GM23338 (cell line): Measurements from ENCODE around the gene DRC7. TPM values are rescaled to one million over a fixed set of nuclear protein-coding genes. Genes with fewer than 3 reads are reported as not detected.

Experiments used
- ATAC-seq: fragments of 200-7000 bp; cut with Tn5 transposase; 3 replicates; pipeline ENCODE4 v1.9.1; 2020
- DNase-seq: peaks from one replicate; pipeline ENCODE4 v3.0.0-alpha.2; 2015; ENCODE audit warnings: low spot score
- H2AFZ ChIP-seq: fragments of 200-600 bp; sonication (generic); 2 replicates; pipeline ENCODE4 v1.8.0; 2016; ENCODE audit warnings: antibody characterized with exemption, mild to moderate bottlenecking, moderate library complexity
- H3F3A ChIP-seq: fragments of 200-600 bp; sonication (generic); replicated peaks from 2 replicates; pipeline ENCODE4 v1.8.0; 2017; ENCODE audit warnings: antibody characterized with exemption, mixed run types, low read depth
- H3K27ac ChIP-seq: fragments of 200-600 bp; sonication (generic); 2 replicates; pipeline ENCODE4 v1.6.1; 2016; ENCODE audit warnings: low read depth
- H3K27me3 ChIP-seq: fragments of 200-600 bp; sonication (generic); 2 replicates; pipeline ENCODE4 v1.8.0; 2016; ENCODE audit warnings: mild to moderate bottlenecking, mixed run types, moderate library complexity; ENCODE audit not compliant: insufficient read depth
- H3K36me3 ChIP-seq: fragments of 200-600 bp; sonication (generic); 2 replicates; pipeline ENCODE4 v1.8.0; 2016; ENCODE audit warnings: mild to moderate bottlenecking; ENCODE audit not compliant: insufficient read depth
- H3K4me1 ChIP-seq: fragments of 200-600 bp; sonication (generic); 2 replicates; pipeline ENCODE4 v1.8.0; 2016; ENCODE audit warnings: mild to moderate bottlenecking, moderate library complexity; ENCODE audit not compliant: insufficient read depth
- H3K4me2 ChIP-seq: fragments of 200-600 bp; sonication (generic); 2 replicates; pipeline ENCODE4 v1.7.1; 2017; ENCODE audit warnings: mixed run types
- H3K4me3 ChIP-seq: fragments of 200-600 bp; sonication (generic); 2 replicates; pipeline ENCODE4 v1.6.1; 2016; ENCODE audit warnings: mixed run types
- H3K79me2 ChIP-seq: fragments of 200-600 bp; sonication (generic); replicated peaks from 2 replicates; pipeline ENCODE4 v1.8.0; 2017; ENCODE audit warnings: mild to moderate bottlenecking; ENCODE audit not compliant: insufficient read depth
- H3K9me2 ChIP-seq: fragments of 200-600 bp; sonication (generic); 2 replicates; pipeline ENCODE4 v1.8.0; 2017; ENCODE audit not compliant: insufficient read depth
- H4K20me1 ChIP-seq: fragments of 200-600 bp; sonication (generic); replicated peaks from 2 replicates; pipeline ENCODE4 v1.8.0; 2017; ENCODE audit warnings: mild to moderate bottlenecking; ENCODE audit not compliant: insufficient read depth
- H3K27ac Mint-ChIP-seq: 2 replicates; pipeline ENCODE4 v1.8.0; 2020; ENCODE audit warnings: inconsistent platforms, mild to moderate bottlenecking, moderate library complexity, mixed read lengths
- H3K27me3 Mint-ChIP-seq: 3 replicates; pipeline ENCODE4 v1.8.0; 2022; ENCODE audit warnings: low read depth, mild to moderate bottlenecking, moderate library complexity, mixed read lengths, inconsistent platforms; ENCODE audit not compliant: insufficient read depth, poor library complexity
- H3K36me3 Mint-ChIP-seq: 3 replicates; pipeline ENCODE4 v1.8.0; 2021; ENCODE audit warnings: low read depth, mild to moderate bottlenecking, inconsistent platforms, moderate library complexity, mixed read lengths
- H3K4me1 Mint-ChIP-seq: 3 replicates; pipeline ENCODE4 v1.8.0; 2020; ENCODE audit warnings: mild to moderate bottlenecking, inconsistent platforms, mixed read lengths
- H3K4me3 Mint-ChIP-seq: 3 replicates; pipeline ENCODE4 v1.8.0; 2021; ENCODE audit warnings: moderate library complexity, mild to moderate bottlenecking, inconsistent platforms, mixed read lengths
- H3K9me3 Mint-ChIP-seq: 3 replicates; pipeline ENCODE4 v1.8.0; 2020; ENCODE audit warnings: moderate library complexity, mild to moderate bottlenecking, inconsistent platforms, mixed read lengths
- CTCF ChIP-seq, 2 experiments: fragments of 200-600 bp in 1 of 2; sonication (generic) in 1 of 2; conservative IDR thresholded peaks; 2 replicates each; pipeline versions ENCODE4 v1.5.1 to v1.6.1; 2016 to 2017; ENCODE audit warnings: antibody characterized with exemption in 2 of 2, low read depth in 2 of 2, mild to moderate bottlenecking in 2 of 2, moderate library complexity in 1 of 2
- EZH2phosphoT487 ChIP-seq: fragments of 200-600 bp; sonication (generic); IDR thresholded peaks from one replicate; pipeline ENCODE4 v1.8.1; 2018; ENCODE audit warnings: antibody characterized with exemption; ENCODE audit not compliant: unreplicated experiment
- JUNB ChIP-seq: IDR thresholded peaks from one replicate; pipeline ENCODE4 v1.6.1; 2016; ENCODE audit warnings: antibody characterized with exemption; ENCODE audit not compliant: unreplicated experiment
- NANOG ChIP-seq: IDR thresholded peaks from 2 replicates; pipeline ENCODE4 v1.6.1; 2016; ENCODE audit warnings: antibody characterized with exemption, borderline replicate concordance
- POLR2AphosphoS5 ChIP-seq: IDR thresholded peaks from 2 replicates; pipeline ENCODE4 v1.6.1; 2016; ENCODE audit warnings: antibody characterized with exemption, low read depth
- STAT1 ChIP-seq: IDR thresholded peaks from one replicate; pipeline ENCODE4 v1.6.1; 2016; ENCODE audit warnings: antibody characterized with exemption; ENCODE audit not compliant: unreplicated experiment
- ZNF114 ChIP-seq: fragments of 250-450 bp; sonication (Bioruptor Pico); IDR thresholded peaks from 2 replicates; pipeline ENCODE4 v1.5.0; 2020; ENCODE audit warnings: mild to moderate bottlenecking, moderate library complexity
- ZNF462 ChIP-seq: fragments of 250-450 bp; sonication (Bioruptor Pico); IDR thresholded peaks from 2 replicates; pipeline ENCODE4 v1.5.0; 2020; ENCODE audit warnings: mild to moderate bottlenecking, moderate library complexity
- polyA plus RNA-seq: library from polyadenylated mRNA; unstranded; fragments of >200 nt; fragmentation: Nextera tagmentation; extraction: Ambion mirVana; gene quantifications from 2 replicates; pipeline ENCODE4 v1.2.1, GENCODE V29; 2016
- total RNA-seq: library from RNA; depleted of rRNA; stranded (reverse); fragments of >200 nt; shearing (Covaris generic); gene quantifications from 2 replicates; pipeline ENCODE4 v1.2.3, GENCODE V29; 2014

Gene DRC7
- total and polyA plus RNA-seq, 2 experiments from 2014 or later, result not detected

GRCh38 chr16:57742543-57742942, 47.9 kb downstream of the DRC7 start (continued):
- TF ChIP-seq ZNF462 (CRISPR knock-in tag), result no peak
- TF ChIP-seq EZH2phosphoT487, result no peak
- no peak for TF ChIP-seq POLR2AphosphoS5
- no peak for TF ChIP-seq CTCF (conservative IDR thresholded peaks at IDR 0.05; ENCODE audit: low read depth in 2 of 2)

- no peak overlapping the region for H3K4me3 Mint-ChIP-seq
- H3K9me3 Mint-ChIP-seq, result no peaks in the 10 kb centered on the region
- Histone ChIP-seq H2AFZ (no peak overlapping the region), H3K4me2 (no peak overlapping the region), H3K27ac (no peak overlapping the region), H4K20me1 (no peaks in the 10 kb centered on the region; the same call in 1 of the 2 replicates), H3K79me2 (no peaks in the 10 kb centered on the region; the same call in 1 of the 2 replicates), H3K9me2 (no peaks in the 10 kb centered on the region), H3K36me3 (0 out of 2 replicates have a peak, but pooled peaks cover 7% of the 10 kb centered on the region), H3K4me3 (no peak overlapping the region), H3K4me1 (no peaks in the 10 kb centered on the region), H3F3A (no peaks in the 10 kb centered on the region), H3K27me3 (no peaks in the 10 kb centered on the region)
- peaks cover 4% of the 10 kb centered on the region for H3K27me3 Mint-ChIP-seq
- DNase-seq (no peak), ATAC-seq (no peak)
- H3K36me3 Mint-ChIP-seq, result peaks cover 14% of the 10 kb centered on the region; the same call in 2 of the 3 replicates
- H3K4me1 Mint-ChIP-seq, result no peaks in the 10 kb centered on the region; the same call in 2 of the 3 replicates
- no peak overlapping the region for H3K27ac Mint-ChIP-seq
- TF ChIP-seq JUNB, result no peak
- TF ChIP-seq ZNF114 (CRISPR knock-in tag), result no peak
- TF ChIP-seq NANOG, result no peak
- TF ChIP-seq ZNF462 (CRISPR knock-in tag), result no peak
- no peak for TF ChIP-seq POLR2AphosphoS5
- TF ChIP-seq STAT1, result no peak
Measured at GRCh38 chr16:57743458-57743857, 48.9 kb downstream of the DRC7 start.
